HL-60 (cell line): ENCODE measurements around the gene ABCC1.

Experiments used
- DNase-seq, 2 experiments: peaks; one replicate each; pipeline ENCODE4 v3.0.0-alpha.2; 2010 to 2020; ENCODE audit warnings: low read depth in 1 of 2, low spot score in 1 of 2
- H3K27ac ChIP-seq: fragments of 250-450 bp; sonication (Bioruptor Pico); replicated peaks from 2 replicates; pipeline ENCODE4 v1.5.1; 2020; ENCODE audit warnings: mild to moderate bottlenecking, moderate library complexity
- H3K27me3 ChIP-seq: fragments of 250-450 bp; sonication (Bioruptor Pico); 2 replicates; pipeline ENCODE4 v1.5.1; 2021; ENCODE audit warnings: mild to moderate bottlenecking, moderate library complexity; ENCODE audit not compliant: insufficient read depth, poor library complexity, severe bottlenecking
- H3K4me3 ChIP-seq: replicated peaks from 2 replicates; pipeline ENCODE4 v1.5.1; 2011; ENCODE audit warnings: mild to moderate bottlenecking, control low read depth, low read length; ENCODE audit not compliant: insufficient read depth
- CTCF ChIP-seq: IDR thresholded peaks from one replicate; pipeline ENCODE4 v1.5.1; 2011; ENCODE audit warnings: low read length, control low read depth, inconsistent platforms; ENCODE audit not compliant: insufficient read depth
- GABPA ChIP-seq: IDR thresholded peaks from 2 replicates; pipeline ENCODE4 v1.6.1; 2012; ENCODE audit warnings: low read depth
- POLR2AphosphoS5 ChIP-seq: IDR thresholded peaks from 2 replicates; pipeline ENCODE4 v1.6.1; 2012; ENCODE audit warnings: low read depth
- REST ChIP-seq: IDR thresholded peaks from 2 replicates; pipeline ENCODE4 v1.6.1; 2012; ENCODE audit warnings: low read depth; ENCODE audit not compliant: insufficient replicate concordance
- SPI1 ChIP-seq: IDR thresholded peaks from 2 replicates; pipeline ENCODE4 v1.6.1; 2012; ENCODE audit warnings: low read depth, mild to moderate bottlenecking, borderline replicate concordance

Gene ABCC1

GRCh38 chr16:16029431-16030011, 80.1 kb downstream of the ABCC1 start:
- TF ChIP-seq CTCF, result no peak
- no peak for TF ChIP-seq POLR2AphosphoS5
- TF ChIP-seq GABPA, result no peak
- no peak for TF ChIP-seq SPI1
- no peak for TF ChIP-seq REST
- Histone ChIP-seq H3K4me3 (no peak overlapping the region), H3K27ac (no peak overlapping the region), H3K27me3 (no peaks in the 10 kb centered on the region)
- no peak for DNase-seq

GRCh38 chr16:16030449-16030848, 81.0 kb downstream of the ABCC1 start:
- DNase-seq, result no peak
- no peaks in the 10 kb centered on the region for H3K27me3 ChIP-seq
- no peak overlapping the region for H3K27ac ChIP-seq
- no peak overlapping the region for H3K4me3 ChIP-seq
- TF ChIP-seq GABPA, result no peak
- TF ChIP-seq POLR2AphosphoS5, result no peak
- TF ChIP-seq CTCF, result no peak
- TF ChIP-seq SPI1, result no peak
- no peak for TF ChIP-seq REST

- Histone ChIP-seq H3K27me3 (no peaks in the 10 kb centered on the region), H3K4me3 (no peak overlapping the region), H3K27ac (no peak overlapping the region)
- DNase-seq, result no peak
- TF ChIP-seq REST, result no peak
- no peak for TF ChIP-seq POLR2AphosphoS5
- no peak for TF ChIP-seq CTCF
- no peak for TF ChIP-seq SPI1
- no peak for TF ChIP-seq GABPA
These were observed 82.0 kb downstream of the ABCC1 start for GRCh38 chr16:16031401-16031800.
